ENCODE results near the gene CRYBG1.

The CRYBG1 gene

DNA sequence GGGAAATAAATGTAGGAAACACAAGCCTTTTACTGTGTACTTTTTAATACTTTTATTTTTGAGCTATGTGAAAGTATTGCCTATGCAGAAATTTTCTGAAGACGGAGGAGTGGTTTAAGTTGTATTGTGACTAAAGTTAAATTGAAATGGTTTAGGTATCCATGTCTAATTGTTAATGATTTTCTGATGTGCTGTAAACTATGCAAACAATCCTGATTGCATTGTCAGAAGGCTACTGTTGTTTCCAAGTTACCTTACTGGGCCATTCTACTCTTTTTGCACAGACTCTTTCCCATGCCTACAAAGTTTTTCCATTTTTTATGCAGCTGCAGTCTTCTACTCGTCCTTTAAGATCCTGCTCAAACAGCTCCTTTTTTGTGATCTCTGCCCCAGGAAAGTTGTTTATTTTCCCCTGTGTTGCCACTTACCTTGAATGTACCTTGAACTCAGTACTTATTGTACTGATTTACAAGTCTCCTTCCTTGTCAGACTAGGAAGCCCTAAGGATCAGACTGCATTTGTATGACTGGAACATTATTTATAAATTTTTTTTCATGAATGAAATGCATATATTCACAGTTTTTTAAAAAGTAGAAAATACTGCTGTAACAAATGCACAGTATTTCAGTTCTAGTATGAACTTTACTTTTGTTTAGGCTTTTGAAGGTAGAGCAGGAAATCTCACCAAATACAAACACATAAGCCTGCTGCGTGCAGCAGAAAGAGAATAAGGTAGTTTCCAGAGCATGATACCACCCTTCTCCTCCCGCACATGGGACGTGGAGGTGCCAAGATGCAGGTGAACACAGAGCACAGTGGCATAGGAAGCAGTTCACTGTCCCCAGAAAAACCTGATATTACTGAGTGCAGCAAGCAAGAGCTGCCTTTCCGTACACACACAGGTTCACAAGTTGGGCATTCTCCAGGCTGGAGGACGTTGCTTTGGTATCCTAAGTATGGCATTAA lies 97.8 kb downstream of the CRYBG1 start:
- no peak for DNase-seq (ENCODE audit: low read depth in 3 of 3)

DNA sequence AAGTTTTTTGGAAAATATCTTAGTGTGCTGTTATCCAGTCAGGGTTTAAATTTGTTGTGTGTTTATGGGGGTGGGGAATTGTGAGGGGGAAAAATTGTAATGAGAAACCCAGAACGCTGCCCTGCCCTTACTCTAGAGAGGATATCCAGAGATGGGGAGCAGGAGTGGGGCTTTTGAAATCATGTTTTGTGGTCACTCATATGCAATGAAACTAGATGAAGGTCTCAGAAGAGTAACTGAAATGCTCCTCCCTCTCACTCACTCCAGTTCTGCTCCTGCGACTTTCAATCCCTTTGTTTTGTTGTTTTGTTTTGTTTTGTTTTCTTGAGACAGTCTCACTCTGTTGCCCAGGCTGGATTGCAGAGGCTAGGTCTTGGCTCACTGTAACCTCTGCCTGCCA lies 100.0 kb downstream of the CRYBG1 start:
- no peak for DNase-seq (ENCODE audit: low read depth in 3 of 3)

DNA sequence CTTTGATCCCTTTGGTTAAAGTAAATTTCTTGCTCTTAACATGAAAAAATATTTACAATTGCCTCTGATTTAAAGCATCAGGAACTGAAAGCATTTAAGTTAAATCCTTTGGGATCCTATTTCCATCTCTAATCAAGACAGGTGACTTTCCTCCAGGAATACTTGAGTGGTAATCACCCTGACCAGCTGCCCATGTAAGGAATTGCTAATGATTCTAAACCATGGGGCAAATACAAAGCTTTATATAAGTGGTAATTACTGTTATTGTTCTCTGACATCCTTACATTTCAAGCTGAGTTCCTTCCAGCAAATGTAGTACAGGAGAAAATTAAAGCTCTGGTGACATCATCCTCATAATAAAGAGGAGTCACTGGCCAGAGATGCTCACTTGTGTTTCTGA lies 100.6 kb downstream of the CRYBG1 start:
- no peak for DNase-seq (ENCODE audit: low read depth in 3 of 3)

GRCh38 chr6:106462923-106463557 lies 102.5 kb downstream of the CRYBG1 start:
- no peak for DNase-seq (ENCODE audit: low read depth in 3 of 3)

- no peak for DNase-seq (ENCODE audit: low read depth in 3 of 3)
These were observed 105.7 kb downstream of the CRYBG1 start for GRCh38 chr6:106466211-106466610.

DNA sequence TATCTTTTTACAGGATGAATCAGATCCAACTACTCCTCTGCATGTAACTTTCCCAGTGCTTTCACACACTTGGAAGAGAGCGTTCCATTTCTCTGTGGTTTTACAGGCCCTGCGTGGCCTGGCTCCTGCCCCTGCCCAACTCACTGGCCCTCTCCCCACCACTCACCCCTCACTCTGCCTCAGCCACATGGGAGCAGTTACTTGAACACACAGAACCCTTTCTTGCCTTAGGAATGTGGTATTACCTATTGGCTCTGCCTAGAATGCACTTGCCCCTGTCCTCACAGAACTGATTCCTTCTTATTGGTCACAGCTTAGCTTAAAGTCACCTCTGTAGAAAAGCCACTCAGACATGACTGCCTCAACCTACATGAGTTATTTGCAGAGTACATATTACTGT lies 108.4 kb downstream of the CRYBG1 start:
- DNase-seq (ENCODE audit: low read depth in 3 of 3): no peak

DNA sequence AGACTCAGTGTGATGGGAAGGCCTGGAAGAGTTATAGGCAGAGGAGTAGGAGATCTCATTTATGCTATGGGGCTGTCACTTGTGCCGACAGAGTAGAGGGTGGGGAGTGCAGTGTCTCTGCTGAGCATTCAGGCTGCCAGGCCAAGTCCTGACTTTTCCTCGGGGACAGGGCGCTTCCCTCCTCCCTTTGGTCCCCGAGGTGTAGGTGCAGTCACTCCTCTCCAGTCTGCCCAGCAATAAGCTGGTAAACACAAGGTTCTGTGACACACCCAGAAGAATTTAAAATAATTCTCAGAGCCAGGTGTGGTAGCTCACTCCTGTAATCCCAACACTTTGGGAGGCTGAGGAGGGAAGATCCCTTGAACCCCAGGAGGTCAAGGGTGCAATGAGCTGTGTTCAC lies 109.4 kb downstream of the CRYBG1 start:
- DNase-seq (ENCODE audit: low read depth in 3 of 3): no peak

- DNase-seq (ENCODE audit: low read depth in 3 of 3): no peak
These were observed 109.8 kb downstream of the CRYBG1 start for GRCh38 chr6:106470316-106470715.

GRCh38 chr6:106470811-106471210 lies 110.3 kb downstream of the CRYBG1 start:
- DNase-seq (ENCODE audit: low read depth in 3 of 3): no peak

GRCh38 chr6:106473812-106474211 lies 113.3 kb downstream of the CRYBG1 start:
- no peak for DNase-seq (ENCODE audit: low read depth in 3 of 3)

- no peak for DNase-seq (ENCODE audit: low read depth in 3 of 3)
These were observed 113.9 kb downstream of the CRYBG1 start for GRCh38 chr6:106474466-106474865.

- DNase-seq (ENCODE audit: low read depth in 3 of 3): no peak
These were observed 114.8 kb downstream of the CRYBG1 start for GRCh38 chr6:106475284-106475683.

GRCh38 chr6:106476331-106477105 lies 116.0 kb downstream of the CRYBG1 start:
- DNase-seq (ENCODE audit: low read depth in 3 of 3): no peak

DNA sequence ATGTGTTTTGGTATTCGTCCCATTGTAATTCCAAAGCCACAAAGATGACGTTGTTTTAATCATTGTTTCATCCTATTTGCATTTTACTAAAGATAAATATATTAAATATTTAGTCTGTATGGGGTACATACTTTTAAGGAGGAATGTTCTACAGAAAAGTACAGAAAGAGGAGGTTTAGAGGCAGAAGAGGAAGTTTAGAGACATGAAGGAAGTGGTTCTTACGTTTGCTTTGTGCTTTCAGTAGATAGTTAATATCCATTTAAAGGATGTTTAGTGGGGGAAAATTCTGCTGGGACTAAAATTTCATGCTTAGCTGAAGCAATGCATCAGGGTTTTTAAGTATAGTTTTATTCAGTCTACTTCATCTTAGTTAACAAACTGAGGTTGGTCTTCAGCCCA lies 116.6 kb downstream of the CRYBG1 start:
- DNase-seq (ENCODE audit: low read depth in 3 of 3): no peak

DNA sequence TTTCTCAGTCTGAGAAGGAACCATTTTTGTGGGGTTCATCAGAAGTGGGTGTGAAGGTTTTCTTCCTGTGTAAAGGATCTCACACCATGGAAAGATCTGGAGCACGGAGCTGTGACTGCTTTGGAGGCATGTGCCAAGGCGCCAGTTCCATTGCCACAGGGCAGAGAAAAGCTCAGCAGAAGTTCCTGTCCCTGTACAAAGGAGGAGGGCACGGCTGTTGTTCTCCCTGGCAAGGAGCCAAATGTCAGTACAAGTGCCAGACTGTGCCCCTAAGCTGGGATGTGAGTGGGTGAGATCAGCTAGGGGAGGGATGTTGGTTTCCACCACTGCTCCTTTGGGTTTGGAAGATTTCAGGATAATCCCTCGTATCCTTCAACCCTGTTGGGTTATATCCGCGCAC lies 117.3 kb downstream of the CRYBG1 start:
- no peak for DNase-seq (ENCODE audit: low read depth in 3 of 3)

DNA sequence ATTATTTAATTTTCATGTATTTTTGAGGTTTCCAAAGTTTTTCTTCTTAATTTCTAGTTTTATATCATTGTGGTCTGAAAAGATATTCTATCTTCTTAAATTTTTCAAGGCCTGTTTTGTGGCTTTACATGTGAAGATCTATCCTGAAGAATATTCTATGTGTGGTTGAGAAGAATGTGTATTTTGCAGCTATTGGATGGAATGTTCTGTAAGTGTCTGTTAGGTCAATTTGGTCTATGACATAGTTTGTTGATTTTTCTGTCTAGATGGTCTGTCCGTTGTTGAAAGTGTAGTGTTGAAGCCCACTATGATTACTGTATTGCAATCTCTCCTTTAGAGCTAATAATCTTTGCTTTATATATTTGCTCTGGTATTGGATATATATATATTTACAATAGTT lies 125.7 kb downstream of the CRYBG1 start:
- no peak for DNase-seq (ENCODE audit: low read depth in 3 of 3)

GRCh38 chr6:106488494-106489370 lies 128.2 kb downstream of the CRYBG1 start:
- DNase-seq (ENCODE audit: low read depth in 3 of 3): no peak

GRCh38 chr6:106490030-106490429 lies 129.5 kb downstream of the CRYBG1 start:
- no peak for DNase-seq (ENCODE audit: low read depth in 3 of 3)

GRCh38 chr6:106490436-106490835 lies 129.9 kb downstream of the CRYBG1 start:
- no peak for DNase-seq (ENCODE audit: low read depth in 3 of 3)

DNA sequence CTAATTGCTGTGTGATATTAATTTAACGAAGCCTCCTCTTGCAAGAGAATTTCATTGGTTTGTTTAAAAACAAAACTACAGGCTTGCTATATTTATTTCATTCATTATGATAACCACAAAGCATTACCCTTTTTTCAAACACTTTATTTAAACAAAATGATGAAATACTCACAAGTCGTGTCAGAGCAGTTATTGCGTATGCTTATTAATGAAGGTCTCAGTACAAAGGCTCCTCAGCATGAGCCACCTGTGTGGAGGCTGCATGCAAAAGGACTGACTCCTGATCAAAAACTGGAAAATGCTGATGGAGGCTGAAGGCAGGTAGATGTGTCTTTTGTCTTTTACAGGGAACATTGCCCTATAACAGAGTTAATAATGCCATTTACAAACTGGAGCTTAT lies 130.5 kb downstream of the CRYBG1 start:
- DNase-seq (ENCODE audit: low read depth in 3 of 3): no peak

- no peak for DNase-seq (ENCODE audit: low read depth in 3 of 3)
These were observed 134.5 kb downstream of the CRYBG1 start for GRCh38 chr6:106495014-106495413.

All from stimulated activated CD4-positive, alpha-beta T cell treated with anti-CD3 and anti-CD28 coated beads, TNF-alpha, amount 100 ng/mL, for 48 hours (primary cell).